ENCODE measurements around the gene DDX24. TPM values are rescaled to one million over a fixed set of nuclear protein-coding genes. Genes with fewer than 3 reads are reported as not detected.

DDX24 gene
- total RNA-seq, 4 donors from 2014 or later: 116 to 170 (median 151) TPM

DNA sequence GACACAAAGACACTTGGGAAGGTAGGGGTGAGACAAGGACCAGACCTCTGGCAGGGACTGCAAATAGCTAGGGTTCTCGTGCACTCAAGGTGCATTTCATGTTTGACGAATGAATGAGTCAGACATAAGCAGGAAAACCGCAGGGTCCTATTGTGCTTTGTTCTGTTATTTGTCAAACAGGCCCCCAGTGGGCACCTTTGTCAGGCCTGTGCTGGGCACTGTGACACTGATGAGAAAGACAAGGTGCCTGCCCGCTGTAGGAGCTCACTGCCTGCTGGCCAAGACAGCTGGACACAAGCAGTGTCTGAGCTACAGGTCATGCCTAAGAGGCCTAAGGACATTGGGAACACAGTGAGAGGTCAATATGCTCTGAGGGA, 52.6 kb downstream of the DDX24 start:
- no peaks in the 10 kb centered on the region for H3K9me3 ChIP-seq
- H3K36me3 ChIP-seq: no peaks in the 10 kb centered on the region
- H3K27me3 ChIP-seq: no peaks in the 10 kb centered on the region
- no peak for TF ChIP-seq CTCF (IDR thresholded peaks at IDR 0.05)
- no peak for TF ChIP-seq EP300 (IDR thresholded peaks at IDR 0.05)
- TF ChIP-seq POLR2A (IDR thresholded peaks at IDR 0.05): no peak
- 75 to 87% methylated on average over 4 of the region's 4 CpGs for WGBS, 2 donors
- no peak for DNase-seq (ENCODE audit: low spot score in 2 of 2)
- no peak overlapping the region for H3K4me3 ChIP-seq
- H3K27ac ChIP-seq: no peak overlapping the region
- H3K4me1 ChIP-seq: peaks cover 0 to 14% (median 0%) of the 10 kb centered on the region in 4 donors

DNA sequence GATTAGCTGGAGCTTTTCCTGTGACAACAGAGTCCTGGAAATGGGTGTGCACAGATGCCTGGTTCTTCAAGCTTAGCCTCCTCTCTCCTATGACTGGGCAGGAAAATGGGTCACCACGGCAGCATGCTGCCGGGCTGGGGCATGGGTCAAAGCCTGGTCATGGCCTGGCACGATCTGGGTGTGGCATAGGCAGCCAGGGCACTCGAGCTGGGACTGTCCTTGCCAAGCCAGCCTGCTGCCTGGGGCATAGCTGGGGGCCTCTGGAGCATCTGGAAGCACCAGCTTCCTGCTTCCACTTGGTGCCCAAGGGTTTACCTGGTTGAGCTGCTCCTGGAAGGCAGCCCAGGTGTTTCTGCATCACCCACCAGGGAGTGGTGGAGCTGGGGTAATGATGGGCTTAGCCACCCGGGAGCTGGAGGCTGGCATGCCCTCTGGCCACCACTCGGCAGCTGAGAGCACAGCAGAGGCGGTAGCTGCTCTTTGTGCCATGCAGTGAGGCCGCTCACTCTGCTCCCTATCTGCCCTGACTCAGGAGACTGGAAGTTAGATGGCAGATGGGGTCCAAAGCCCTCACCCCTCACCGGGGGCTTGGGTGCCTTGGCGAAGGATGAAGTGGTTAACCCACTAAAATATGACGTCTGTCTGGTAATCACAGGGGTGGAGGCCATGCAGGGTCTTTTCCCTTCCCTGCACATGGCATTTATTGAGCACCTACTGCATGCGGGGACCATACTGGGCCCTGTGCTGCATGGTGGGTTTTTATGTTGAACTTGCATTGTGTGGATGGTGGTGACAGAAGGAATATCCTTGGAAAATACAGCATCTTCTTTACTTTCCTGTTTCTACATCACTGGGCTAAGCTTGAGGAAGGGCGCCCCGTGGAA, 53.2 kb downstream of the DDX24 start:
- WGBS, 2 donors: 82 to 84% methylated on average over 13 to 14 of the region's 14 CpGs
- Histone ChIP-seq H3K4me3 (no peak overlapping the region), H3K27me3 (no peaks in the 10 kb centered on the region), H3K27ac (no peak overlapping the region), H3K4me1 (peaks cover 0 to 14% (median 0%) of the 10 kb centered on the region in 4 donors), H3K36me3 (no peaks in the 10 kb centered on the region), H3K9me3 (no peaks in the 10 kb centered on the region)
- DNase-seq (ENCODE audit: low spot score in 2 of 2): no peak
- no peak for TF ChIP-seq CTCF (IDR thresholded peaks at IDR 0.05)
- TF ChIP-seq POLR2A (IDR thresholded peaks at IDR 0.05): no peak
- no peak for TF ChIP-seq EP300 (IDR thresholded peaks at IDR 0.05)

DNA sequence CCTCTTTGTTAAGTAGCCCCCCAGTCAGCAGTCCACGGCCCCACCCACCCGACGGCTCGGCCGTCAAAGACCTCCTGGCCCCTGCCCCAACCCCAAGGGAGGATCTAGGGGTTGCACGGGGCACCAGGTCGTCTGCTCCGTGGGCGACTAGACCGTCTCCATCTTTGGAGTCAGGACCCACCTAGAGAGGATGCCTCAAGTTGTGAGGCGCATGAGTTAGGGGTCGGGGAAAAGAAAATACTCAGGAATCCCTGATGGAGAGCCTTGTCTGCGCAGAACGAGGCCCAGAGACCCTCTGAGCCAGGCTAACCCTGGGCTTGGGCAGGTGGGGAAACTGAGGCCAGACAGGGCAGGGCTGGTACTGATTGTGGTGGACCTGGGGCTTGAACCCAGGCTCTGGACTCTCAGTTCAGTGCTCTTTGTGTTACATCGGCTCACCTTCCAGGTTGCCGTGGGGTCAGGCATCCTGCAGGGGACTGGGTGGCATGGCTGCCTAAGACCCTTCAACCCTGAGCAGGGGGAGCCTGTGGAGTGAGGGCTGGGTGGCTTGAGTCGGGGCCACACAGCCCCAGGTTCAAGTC, 54.0 kb downstream of the DDX24 start:
- peak overlapping the region; percentile 40 to 73 (median 62) for H3K4me3 ChIP-seq
- no peak for TF ChIP-seq POLR2A (IDR thresholded peaks at IDR 0.05)
- TF ChIP-seq EP300 (IDR thresholded peaks at IDR 0.05): no peak
- no peak for TF ChIP-seq CTCF (IDR thresholded peaks at IDR 0.05)
- H3K27me3 ChIP-seq: no peaks in the 10 kb centered on the region
- 45 to 57% methylated on average over 12 to 17 of the region's 17 CpGs for WGBS, 2 donors
- H3K36me3 ChIP-seq: no peaks in the 10 kb centered on the region
- H3K4me1 ChIP-seq: peaks cover 0 to 14% (median 0%) of the 10 kb centered on the region in 4 donors
- no peak overlapping the region for H3K27ac ChIP-seq
- no peaks in the 10 kb centered on the region for H3K9me3 ChIP-seq
- DNase-seq (ENCODE audit: low spot score in 2 of 2): no peak

DNA sequence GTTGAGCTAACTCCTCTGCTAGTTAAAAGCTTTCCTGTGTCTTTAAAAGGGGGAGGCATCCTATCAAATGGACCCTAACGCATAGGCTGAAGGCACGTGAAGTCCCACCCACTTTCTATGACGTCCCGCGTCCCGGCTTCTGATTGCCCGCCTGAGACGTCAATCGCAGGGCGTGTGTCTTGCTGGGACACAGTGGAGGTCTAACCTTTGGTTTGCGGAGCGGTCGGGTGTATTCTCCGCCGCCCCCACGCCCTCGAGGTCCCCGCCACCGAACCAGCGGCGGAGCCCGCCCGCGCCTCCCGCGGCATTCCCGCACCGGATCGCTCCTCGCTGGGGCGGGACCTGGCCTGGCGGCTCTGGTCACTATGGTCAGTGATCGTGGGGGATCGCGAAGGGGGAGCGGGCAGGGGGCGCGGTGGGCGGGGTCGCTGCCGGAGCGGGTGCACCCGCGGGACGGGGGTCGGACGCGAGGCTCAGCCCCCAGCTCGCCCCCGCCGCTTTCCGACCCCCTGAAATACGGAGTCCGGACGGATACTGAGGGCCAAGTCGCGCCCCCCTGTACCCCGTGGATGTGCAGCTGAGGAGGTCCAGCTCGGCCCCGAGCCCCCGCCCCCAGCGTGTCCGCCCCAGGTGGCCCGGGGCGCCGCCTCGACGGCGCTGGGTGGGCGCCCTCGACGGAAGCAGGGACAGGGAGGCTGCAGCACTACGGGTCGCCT, 54.7 kb downstream of the DDX24 start, which contains the start of gene OTUB2:
OTUB2 (plus strand) TSS at position 168 of the 716 bp plus-strand sequence; CDS start at position 366, 198 bp downstream.
- peak; percentile 95 to 98 for DNase-seq (ENCODE audit: low spot score in 2 of 2)
- WGBS, 2 donors: 1 to 2% methylated on average over 10 to 16 of the region's 74 CpGs
- Histone ChIP-seq H3K27ac (peak within 1 kb of the TSS in 2 of 4 donors; percentile 40 to 72), H3K9me3 (no peaks in the 10 kb centered on the region), H3K4me1 (peaks cover 0 to 14% (median 0%) of the 10 kb centered on the region in 4 donors), H3K4me3 (peak within 1 kb of the TSS; percentile 40 to 73 (median 62)), H3K36me3 (no peaks in the 10 kb centered on the region), H3K27me3 (no peaks in the 10 kb centered on the region)
- TF ChIP-seq POLR2A (IDR thresholded peaks at IDR 0.05): no peak
- peak; percentile 34 to 39 for TF ChIP-seq EP300 (IDR thresholded peaks at IDR 0.05)

DNA sequence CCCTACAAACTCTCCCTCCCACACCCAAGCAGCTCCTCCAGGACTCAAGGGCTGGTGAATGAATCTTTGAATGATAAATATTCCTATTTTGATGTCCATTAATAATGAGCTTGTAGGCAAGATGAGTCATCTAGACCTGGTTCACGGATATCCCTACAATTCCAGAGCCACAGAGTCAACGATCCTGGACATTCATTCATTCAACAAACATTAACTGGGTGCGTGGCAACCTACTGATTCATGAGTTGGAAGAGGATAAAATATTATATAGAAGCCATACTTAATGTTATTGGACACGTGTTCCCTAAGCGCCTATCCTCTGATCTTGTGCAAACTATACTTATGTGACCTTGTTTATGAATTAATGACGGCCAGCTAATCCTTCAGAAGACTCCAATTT, 55.3 kb downstream of the DDX24 start:
- no peaks in the 10 kb centered on the region for H3K36me3 ChIP-seq
- H3K4me1 ChIP-seq: peaks cover 0 to 14% (median 0%) of the 10 kb centered on the region in 4 donors
- no peak for DNase-seq (ENCODE audit: low spot score in 2 of 2)
- peak overlapping the region in 2 of 4 donors; percentile 61 to 73 for H3K4me3 ChIP-seq
- no peaks in the 10 kb centered on the region for H3K27me3 ChIP-seq
- H3K27ac ChIP-seq: no peak overlapping the region
- TF ChIP-seq EP300 (IDR thresholded peaks at IDR 0.05) (no peak), POLR2A (IDR thresholded peaks at IDR 0.05) (no peak), CTCF (IDR thresholded peaks at IDR 0.05) (no peak)
- WGBS, 2 donors: 55 to 58% methylated on average over 6 of the region's 6 CpGs
- H3K9me3 ChIP-seq: no peaks in the 10 kb centered on the region
